ENCODE data around the gene AFF3. TPM values are rescaled to one million over a fixed set of nuclear protein-coding genes. Genes with fewer than 3 reads are reported as not detected.

Gene AFF3
- total RNA-seq, 1 donor from 2014 or later, result 44.6 TPM

DNA sequence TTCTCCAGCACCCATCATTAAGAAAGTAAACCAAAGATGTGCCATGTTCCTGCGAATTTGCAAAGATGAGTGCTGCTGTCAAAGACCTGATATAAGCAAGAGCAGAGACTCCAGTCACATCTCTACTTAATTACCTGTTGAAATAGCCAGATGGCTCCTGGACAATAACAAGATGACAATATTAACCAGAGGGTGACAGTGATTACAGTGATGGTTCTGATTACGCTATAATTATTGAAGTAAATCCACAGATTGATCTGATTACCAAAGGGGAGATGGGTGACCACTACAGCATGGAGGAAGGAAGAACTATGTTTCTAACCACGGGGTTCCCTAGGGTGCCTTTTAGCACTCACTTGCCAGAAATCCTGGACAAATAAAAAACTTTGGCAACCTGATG, 36.5 kb upstream of the AFF3 start:
- H3K27ac ChIP-seq, result no peak overlapping the region
- no peaks in the 10 kb centered on the region for H3K9me3 ChIP-seq
- DNase-seq (no peak), ATAC-seq (no peak)
- H3K36me3 ChIP-seq, result no peaks in the 10 kb centered on the region
- H3K4me3 ChIP-seq, result no peak overlapping the region
- H3K27me3 ChIP-seq, result no peaks in the 10 kb centered on the region
- intact Hi-C loops (cut with DNase I), result no loop called here
- TF ChIP-seq, protein P1, sequence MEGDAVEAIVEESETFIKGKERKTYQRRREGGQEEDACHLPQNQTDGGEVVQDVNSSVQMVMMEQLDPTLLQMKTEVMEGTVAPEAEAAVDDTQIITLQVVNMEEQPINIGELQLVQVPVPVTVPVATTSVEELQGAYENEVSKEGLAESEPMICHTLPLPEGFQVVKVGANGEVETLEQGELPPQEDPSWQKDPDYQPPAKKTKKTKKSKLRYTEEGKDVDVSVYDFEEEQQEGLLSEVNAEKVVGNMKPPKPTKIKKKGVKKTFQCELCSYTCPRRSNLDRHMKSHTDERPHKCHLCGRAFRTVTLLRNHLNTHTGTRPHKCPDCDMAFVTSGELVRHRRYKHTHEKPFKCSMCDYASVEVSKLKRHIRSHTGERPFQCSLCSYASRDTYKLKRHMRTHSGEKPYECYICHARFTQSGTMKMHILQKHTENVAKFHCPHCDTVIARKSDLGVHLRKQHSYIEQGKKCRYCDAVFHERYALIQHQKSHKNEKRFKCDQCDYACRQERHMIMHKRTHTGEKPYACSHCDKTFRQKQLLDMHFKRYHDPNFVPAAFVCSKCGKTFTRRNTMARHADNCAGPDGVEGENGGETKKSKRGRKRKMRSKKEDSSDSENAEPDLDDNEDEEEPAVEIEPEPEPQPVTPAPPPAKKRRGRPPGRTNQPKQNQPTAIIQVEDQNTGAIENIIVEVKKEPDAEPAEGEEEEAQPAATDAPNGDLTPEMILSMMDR (IDR thresholded peaks at IDR 0.05), result no peak
- H3K4me1 ChIP-seq, result peaks cover 2% of the 10 kb centered on the region

- DNase-seq, result no peak
- peaks cover 3% of the 10 kb centered on the region for H3K4me1 ChIP-seq
- H3K27ac ChIP-seq, result no peak overlapping the region
- no peak overlapping the region for H3K4me3 ChIP-seq
- TF ChIP-seq, protein P1 (IDR thresholded peaks at IDR 0.05), result peak; percentile 32
- intact Hi-C loops (cut with DNase I), result no loop called here
- no peaks in the 10 kb centered on the region for H3K36me3 ChIP-seq
- no peaks in the 10 kb centered on the region for H3K9me3 ChIP-seq
- peak; percentile 78 for ATAC-seq
- H3K27me3 ChIP-seq, result no peaks in the 10 kb centered on the region
Measured at GRCh38 chr2:100178085-100178788, 35.8 kb upstream of the AFF3 start.

DNA sequence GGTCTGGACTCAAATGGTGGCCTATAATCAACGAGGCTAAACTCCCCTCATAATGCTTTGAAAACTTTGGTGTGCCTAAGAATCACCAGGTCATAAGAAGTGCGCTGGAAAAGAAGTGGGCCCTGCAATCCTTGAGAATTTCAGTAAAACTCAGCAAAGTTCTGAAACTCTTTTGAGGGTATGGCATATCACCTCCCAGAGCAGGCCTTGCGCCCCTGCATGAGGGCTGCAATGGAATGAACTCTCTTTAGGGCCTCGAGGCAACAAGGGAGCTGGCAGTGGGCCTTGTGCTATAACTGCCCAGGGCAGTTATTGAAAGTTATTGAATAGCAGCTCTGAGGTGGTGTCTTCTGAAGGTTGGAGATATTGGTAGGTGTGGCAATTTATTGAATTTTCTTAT, 34.5 kb upstream of the AFF3 start:
- Histone ChIP-seq H3K27me3 (no peaks in the 10 kb centered on the region), H3K27ac (no peak overlapping the region), H3K4me3 (no peak overlapping the region), H3K36me3 (no peaks in the 10 kb centered on the region), H3K4me1 (peaks cover 3% of the 10 kb centered on the region), H3K9me3 (no peaks in the 10 kb centered on the region)
- DNase-seq (no peak), ATAC-seq (no peak)
- TF ChIP-seq, protein P1 (IDR thresholded peaks at IDR 0.05), result no peak
- intact Hi-C loops (cut with DNase I), result no loop called here

- Histone ChIP-seq H3K36me3 (no peaks in the 10 kb centered on the region), H3K27me3 (no peaks in the 10 kb centered on the region), H3K4me1 (peaks cover 3% of the 10 kb centered on the region), H3K27ac (no peak overlapping the region), H3K9me3 (no peaks in the 10 kb centered on the region), H3K4me3 (no peak overlapping the region)
- TF ChIP-seq, protein P1 (IDR thresholded peaks at IDR 0.05), result no peak
- DNase-seq (no peak), ATAC-seq (no peak)
- intact Hi-C loops (cut with DNase I), result no loop called here
Measured at GRCh38 chr2:100174026-100174431, 31.6 kb upstream of the AFF3 start.

- DNase-seq (no peak), ATAC-seq (no peak)
- H3K4me1 ChIP-seq, result no peaks in the 10 kb centered on the region
- H3K27me3 ChIP-seq, result no peaks in the 10 kb centered on the region
- H3K4me3 ChIP-seq, result no peak overlapping the region
- intact Hi-C loops (cut with DNase I), result no loop called here
- H3K9me3 ChIP-seq, result peaks cover 8% of the 10 kb centered on the region
- H3K27ac ChIP-seq, result no peak overlapping the region
- no peaks in the 10 kb centered on the region for H3K36me3 ChIP-seq
- TF ChIP-seq, protein P1 (IDR thresholded peaks at IDR 0.05), result no peak
Measured at GRCh38 chr2:100166701-100167100, 24.3 kb upstream of the AFF3 start.

GRCh38 chr2:100163605-100164004, 21.2 kb upstream of the AFF3 start:
- Histone ChIP-seq H3K4me3 (no peak overlapping the region), H3K27me3 (no peaks in the 10 kb centered on the region), H3K27ac (no peak overlapping the region), H3K36me3 (no peaks in the 10 kb centered on the region), H3K9me3 (peaks cover 8% of the 10 kb centered on the region), H3K4me1 (no peaks in the 10 kb centered on the region)
- TF ChIP-seq, protein P1 (IDR thresholded peaks at IDR 0.05), result no peak
- DNase-seq, result no peak
- intact Hi-C loops (cut with DNase I), result no loop called here
- no peak for ATAC-seq
